GM12878 (cell line): ENCODE measurements around the gene SP4. TPM values are rescaled to one million over a fixed set of nuclear protein-coding genes. Genes with fewer than 3 reads are reported as not detected.
A peak's percentile ranks its signal among the peaks of the same experiment; 100 is the strongest.

Source experiments
- ATAC-seq: fragments of 200-7000 bp; cut with Tn5 transposase; 3 replicates; pipeline ENCODE4 v1.9.1; 2020; ENCODE audit warnings: mild to moderate bottlenecking, moderate library complexity
- BruUV-seq: library from RNA; stranded (reverse); fragments of 400-500 nt; replicated peaks from 2 replicates; lab custom pipeline; 2021; lab: Mats Ljungman, UMichigan
- CTCF ChIA-PET: fragments of 300-600 bp; sonication (Branson Sonifier 250); formaldehyde crosslinking; extraction: SDS; loops from one replicate; lab custom pipeline; 2021; ENCODE audit warnings: inconsistent platforms; lab: Yijun Ruan, JAX
- POLR2A ChIA-PET: fragments of 350-600 bp; formaldehyde crosslinking; extraction: SDS; loops from one replicate; lab custom pipeline; 2021; ENCODE audit warnings: inconsistent platforms; lab: Charles Lee
- RAD21 ChIA-PET: fragments of 300-600 bp; sonication (Branson Sonifier 250); formaldehyde crosslinking; loops from one replicate; lab custom pipeline; 2023; ENCODE audit warnings: antibody characterized with exemption; ENCODE audit not compliant: unreplicated experiment; lab: Charles Lee
- SMC1A ChIA-PET: fragments of 300-600 bp; sonication (Branson Sonifier 250); formaldehyde crosslinking; loops from one replicate; lab custom pipeline; 2023; ENCODE audit not compliant: unreplicated experiment, uncharacterized antibody; lab: Charles Lee
- DNase-seq: peaks from one replicate; pipeline ENCODE4 v3.0.0-alpha.2; 2011; ENCODE audit warnings: low read depth, low spot score
- FAIRE-seq: peaks from 3 replicates; lab custom pipeline; 2011; peaks lifted over from hg19 to GRCh38; lab: Jason Lieb, UNC
- H2AFZ ChIP-seq: 2 replicates; pipeline ENCODE4 v1.6.0; 2011; ENCODE audit warnings: low read depth, low read length, control low read depth; ENCODE audit not compliant: control insufficient read depth
- H3K27ac ChIP-seq: 2 replicates; pipeline ENCODE4 v1.5.1; 2011; ENCODE audit warnings: control low read depth; ENCODE audit not compliant: control insufficient read depth, insufficient read depth
- H3K27me3 ChIP-seq, 2 experiments: replicated peaks in 1 of 2; 2 replicates each; pipeline versions ENCODE4 v1.6.0 to v1.6.1; 2011; ENCODE audit warnings: low read length in 1 of 2; ENCODE audit not compliant: control insufficient read depth in 2 of 2, insufficient read depth in 2 of 2
- H3K36me3 ChIP-seq, 2 experiments: 2 replicates each; pipeline ENCODE4 v1.5.1; 2011; ENCODE audit warnings: low read length in 1 of 2; ENCODE audit not compliant: control insufficient read depth in 2 of 2, insufficient read depth in 2 of 2
- H3K4me1 ChIP-seq: 2 replicates; pipeline ENCODE4 v1.6.1; 2011; ENCODE audit warnings: mild to moderate bottlenecking, low read length, moderate library complexity, mixed read lengths; ENCODE audit not compliant: control insufficient read depth, insufficient read depth
- H3K4me2 ChIP-seq: 2 replicates; pipeline ENCODE4 v1.6.0; 2011; ENCODE audit warnings: control low read depth; ENCODE audit not compliant: control insufficient read depth, insufficient read depth
- H3K4me3 ChIP-seq: fragments of 200-600 bp; sonication (generic); 2 replicates; pipeline ENCODE4 v1.5.1; 2016
- H3K79me2 ChIP-seq: 2 replicates; pipeline ENCODE4 v1.6.0; 2011; ENCODE audit warnings: low read length; ENCODE audit not compliant: control insufficient read depth, insufficient read depth
- H3K9ac ChIP-seq: 2 replicates; pipeline ENCODE4 v1.8.0; 2011; ENCODE audit warnings: low read length, control low read depth, mixed read lengths; ENCODE audit not compliant: control insufficient read depth, insufficient read depth
- H3K9me3 ChIP-seq: replicated peaks from 3 replicates; pipeline ENCODE4 v1.5.1; 2011; ENCODE audit warnings: mild to moderate bottlenecking, low read length; ENCODE audit not compliant: control insufficient read depth, insufficient read depth
- H4K20me1 ChIP-seq: 2 replicates; pipeline ENCODE4 v1.6.0; 2011; ENCODE audit not compliant: control insufficient read depth, insufficient read depth
- BACH1 ChIP-seq: fragments of 450-650 bp; IDR thresholded peaks from 2 replicates; pipeline ENCODE4 v1.6.1; 2017; ENCODE audit warnings: mild to moderate bottlenecking, borderline replicate concordance
- CTCF ChIP-seq, 3 experiments: IDR thresholded peaks in 2 of 3; conservative IDR thresholded peaks in 1 of 3; 2 replicates each; pipeline ENCODE4 v1.5.1; 2011; ENCODE audit warnings: low read depth in 3 of 3, low read length in 3 of 3, mild to moderate bottlenecking in 3 of 3, control low read depth in 2 of 3, moderate library complexity in 2 of 3, inconsistent platforms in 1 of 3, mixed read lengths in 1 of 3; ENCODE audit not compliant: control insufficient read depth in 2 of 3, insufficient read depth in 1 of 3; ENCODE audit errors: extremely low read depth in 1 of 3
- RAD21 ChIP-seq: IDR thresholded peaks from 2 replicates; pipeline ENCODE4 v1.6.1; 2011; ENCODE audit warnings: mild to moderate bottlenecking, low read depth, low read length, moderate library complexity; ENCODE audit not compliant: insufficient read depth
- RB1 ChIP-seq: fragments of 450-650 bp; formaldehyde crosslinking; IDR thresholded peaks from 2 replicates; pipeline ENCODE4 v1.6.1; 2017; ENCODE audit warnings: mild to moderate bottlenecking, borderline replicate concordance
- SMC3 ChIP-seq: IDR thresholded peaks from 2 replicates; pipeline ENCODE4 v1.6.1; 2011; ENCODE audit warnings: low read length, improper control_type of control experiment, borderline replicate concordance
- ZBTB33 ChIP-seq: fragments of 450-650 bp; IDR thresholded peaks from 2 replicates; pipeline ENCODE4 v1.6.1; 2017; ENCODE audit warnings: mild to moderate bottlenecking
- WGBS: methylation state at CpG from one replicate; pipeline ENCODE4 v1.1.6; 2016; ENCODE audit warnings: low lambda C conversion rate; ENCODE audit not compliant: insufficient replicate concordance, insufficient coverage; ENCODE audit errors: missing lambda C conversion rate; 5-methylcytosine and 5-hydroxymethylcytosine counted together
- in situ Hi-C: fragments of 300-500 bp; cut with MboI; formaldehyde crosslinking; loops from 9 replicates; pipeline ENCODE4 v1.14.3; 2018; ENCODE audit warnings: mixed read lengths
- intact Hi-C: fragments of 100-400 bp; cut with micrococcal nuclease; formaldehyde crosslinking; loops from one replicate; pipeline ENCODE4 v1.14.2; 2022; ENCODE audit not compliant: unreplicated experiment
- polyA plus RNA-seq, 11 experiments: library from polyadenylated mRNA; depleted of rRNA in 4 of 11; unstranded in 6 of 11; stranded (reverse) in 5 of 11; fragments of >200 nt; fragmentation: Nextera tagmentation in 4 of 11; fragmentation: Illumina TruSeq in 1 of 11; extraction: Ambion mirVana in 4 of 11; extraction: Trizol in 1 of 11; gene quantifications; 1 replicate in 1 of 11; 2 replicates in 10 of 11; pipeline versions ENCODE4 v1.2.1 to v1.2.3, GENCODE V29; 2011 to 2016; ENCODE audit warnings: inconsistent platforms in 2 of 11, missing spikeins in 2 of 11, low read depth in 1 of 11
- total RNA-seq, 4 experiments: library from RNA; depleted of rRNA in 3 of 4; stranded (reverse); fragments of >200 nt in 3 of 4; fragmentation: Illumina TruSeq in 1 of 4; extraction: Trizol in 1 of 4; gene quantifications; 2 replicates each; pipeline versions ENCODE4 v1.2.1 to v1.2.3, GENCODE V29; 2013 to 2021

Gene SP4
- total and polyA plus RNA-seq, 10 of the 15 experiments (the other 5 are each of a cell fraction or from before 2014, with no cell fraction given) = 6.2 to 32.4 (median 16.1) TPM

GRCh38 chr7:21507627-21508343 lies 79.9 kb downstream of the SP4 start:
- Histone ChIP-seq H4K20me1 (no peaks in the 10 kb centered on the region), H3K4me2 (no peak overlapping the region)
- POLR2A ChIA-PET = no interaction called here
- SMC1A ChIA-PET = interaction anchor here (0.6 to 2.1 kb wide), 4 partner anchors 9 to 253 kb away, joined by 3 to 5 read pairs (median 4); no protein-coding TSS in a partner anchor
- TF ChIP-seq SMC3 (peak; percentile 28; the same call in 1 of the 2 replicates), ZBTB33 (no peak), RAD21 (peak; percentile 45; the same call in 1 of the 2 replicates), CTCF (IDR thresholded peaks at IDR 0.05 in 2 of 3, conservative IDR thresholded peaks at IDR 0.05 in 1 of 3; ENCODE audit: control insufficient read depth in 2 of 3, extremely low read depth in 1 of 3, insufficient read depth in 1 of 3, low read depth in 3 of 3, low read length in 3 of 3) (peak; percentile 37 to 42 (median 41); a peak in 4 of 6 replicates), BACH1 (no peak), RB1 (no peak)
- TF ChIP-seq, all 136 proteins: peak for 3
- no peak for FAIRE-seq
- ChIA-PET CTCF (interaction anchor here (0.9 to 2.2 kb wide), 3 partner anchors 73 to 251 kb away, joined by 3 to 8 read pairs (median 3); no protein-coding TSS in a partner anchor), RAD21 (no interaction called here)
- intact Hi-C loops = loop anchor here (5.0 kb wide), 1 partner anchor 250 kb away; no protein-coding TSS in a partner anchor
- no peak overlapping the region for H2AFZ ChIP-seq
- no peak for DNase-seq
- 93% methylated on average over 8 of the region's 8 CpGs for WGBS
- H3K27me3 ChIP-seq = no peaks in the 10 kb centered on the region
- peak; percentile 58 for ATAC-seq
- peaks cover 2% of the 10 kb centered on the region; the same call in 2 of the 3 replicates for H3K9me3 ChIP-seq
- H3K27ac ChIP-seq = no peak overlapping the region
- BruUV-seq = no TSS peak
- in situ Hi-C loops = loop anchor here (5.0 kb wide), 1 partner anchor 250 kb away; no protein-coding TSS in a partner anchor
- H3K4me3 ChIP-seq = no peak overlapping the region
- peaks cover 3 to 8% of the 10 kb centered on the region in 2 experiments; a peak in 2 of 4 replicates for H3K36me3 ChIP-seq
- no peaks in the 10 kb centered on the region for H3K79me2 ChIP-seq
- H3K4me1 ChIP-seq = no peaks in the 10 kb centered on the region
- H3K9ac ChIP-seq = no peak overlapping the region
